Inflammatory macrophage treated with lipopolysaccharide for 1 hour (primary cell): ENCODE data around the gene ERC1.
"Not testable (repeated sequence)": the region's sequence is repeated elsewhere in the genome, so short reads cannot be mapped to it uniquely, and the experiment has no call there.

Source experiments
- DNase-seq, 2 donors: peaks; one replicate each; pipeline ENCODE4 v3.0.0-alpha.2; 2020 to 2022

The ERC1 gene

GRCh38 chr12:1197264-1198018, 206.4 kb downstream of the ERC1 start:
- no peak for DNase-seq

- DNase-seq, result not testable (repeated sequence)
Measured at GRCh38 chr12:1198854-1199253, 207.8 kb downstream of the ERC1 start.

- no peak for DNase-seq
Measured at GRCh38 chr12:1199700-1200099, 208.7 kb downstream of the ERC1 start.

GRCh38 chr12:1201030-1201429, 210.0 kb downstream of the ERC1 start:
- no peak for DNase-seq

GRCh38 chr12:1201886-1202285, 210.9 kb downstream of the ERC1 start:
- no peak for DNase-seq

GRCh38 chr12:1203735-1204019, 212.7 kb downstream of the ERC1 start:
- DNase-seq, result no peak

GRCh38 chr12:1204581-1205121, 213.6 kb downstream of the ERC1 start:
- peak in 1 of 2 donors; percentile 12 for DNase-seq

GRCh38 chr12:1205512-1206060, 214.6 kb downstream of the ERC1 start:
- DNase-seq, result no peak

GRCh38 chr12:1206118-1206734, 215.2 kb downstream of the ERC1 start:
- no peak for DNase-seq

GRCh38 chr12:1207276-1207675, 216.3 kb downstream of the ERC1 start:
- no peak for DNase-seq

- not testable (repeated sequence) for DNase-seq
Measured at GRCh38 chr12:1208719-1209118, 217.7 kb downstream of the ERC1 start.

- DNase-seq, result no peak
Measured at GRCh38 chr12:1212526-1212925, 221.5 kb downstream of the ERC1 start.

GRCh38 chr12:1213205-1213604, 222.2 kb downstream of the ERC1 start:
- no peak for DNase-seq

GRCh38 chr12:1213618-1214205, 222.7 kb downstream of the ERC1 start:
- no peak for DNase-seq

- no peak for DNase-seq
Measured at GRCh38 chr12:1216560-1216959, 225.5 kb downstream of the ERC1 start.

- DNase-seq, result no peak
Measured at GRCh38 chr12:1217191-1217949, 226.3 kb downstream of the ERC1 start.

GRCh38 chr12:1218369-1218768, 227.3 kb downstream of the ERC1 start:
- DNase-seq, result no peak

- no peak for DNase-seq
Measured at GRCh38 chr12:1220127-1221092, 229.4 kb downstream of the ERC1 start.

- DNase-seq, result no peak
Measured at GRCh38 chr12:1222858-1223639, 232.0 kb downstream of the ERC1 start.

GRCh38 chr12:1226951-1227350, 235.9 kb downstream of the ERC1 start:
- DNase-seq, result peak; percentile 29 to 44

GRCh38 chr12:1234073-1234472, 243.1 kb downstream of the ERC1 start:
- DNase-seq, result no peak
